ENCODE measurements around the gene POLR3H. TPM values are rescaled to one million over a fixed set of nuclear protein-coding genes. Genes with fewer than 3 reads are reported as not detected.
A peak's percentile ranks its signal among the peaks of the same experiment; 100 is the strongest.
"Not testable (repeated sequence)": the region's sequence is repeated elsewhere in the genome, so short reads cannot be mapped to it uniquely, and the experiment has no call there.

The POLR3H gene
- total RNA-seq, 1 experiment from 2014 or later: 26.6 TPM

DNA sequence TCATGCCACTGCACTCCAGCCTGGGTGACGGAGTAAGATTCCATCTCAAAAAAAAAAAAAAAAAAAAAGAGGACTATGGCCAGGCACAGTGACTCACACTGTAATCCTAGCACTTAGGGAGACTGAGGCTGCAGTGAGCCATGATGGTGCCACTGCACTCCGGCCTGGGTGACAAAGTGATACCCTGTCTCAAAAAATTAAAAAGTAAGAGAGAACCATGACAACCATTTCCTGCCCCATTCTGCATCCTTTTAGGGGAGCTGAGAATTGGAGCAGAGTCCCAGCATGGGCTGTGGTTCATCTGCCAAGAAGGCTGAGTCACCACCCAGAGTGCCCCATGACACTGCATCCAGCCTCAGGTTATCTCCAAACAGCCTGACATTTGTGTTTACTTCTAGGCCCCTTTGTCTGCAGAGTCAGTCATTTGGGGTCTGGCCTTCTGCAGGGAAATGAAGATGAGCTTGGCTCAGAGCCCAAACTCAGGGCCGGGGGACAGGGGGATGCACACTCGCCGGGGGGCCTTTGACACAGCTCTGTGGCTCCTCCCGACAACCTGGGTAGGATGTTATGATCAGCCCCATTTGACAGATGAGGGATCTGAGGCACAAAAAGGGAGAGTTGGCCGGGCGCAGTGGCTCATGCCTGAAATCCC lies 21.3 kb upstream of the POLR3H start:
- peak; percentile 91 for DNase-seq (ENCODE audit: low read depth)

DNA sequence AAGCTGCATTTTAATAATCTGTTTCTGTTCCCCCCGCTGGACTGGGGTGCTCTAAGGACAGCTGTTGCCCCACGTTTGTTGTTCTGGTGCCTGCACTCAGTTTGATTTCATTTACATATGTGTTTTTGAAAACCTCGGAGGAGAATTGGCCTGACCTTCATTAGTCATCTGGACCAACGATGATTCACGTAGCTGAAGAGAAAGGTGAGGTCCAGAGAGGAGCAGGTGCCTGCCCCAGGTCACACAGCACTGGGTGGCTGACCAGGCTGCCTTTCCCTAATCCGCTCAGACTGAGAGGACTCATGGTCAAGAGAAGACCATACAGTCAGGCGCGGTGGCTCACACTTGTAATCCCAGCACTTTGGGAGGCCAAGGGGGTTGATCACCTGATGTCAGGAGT lies 20.3 kb upstream of the POLR3H start:
- peak; percentile 47 for DNase-seq (ENCODE audit: low read depth)

GRCh38 chr22:41563051-41563711 lies 18.9 kb upstream of the POLR3H start:
- peak; percentile 94 for DNase-seq (ENCODE audit: low read depth)

DNA sequence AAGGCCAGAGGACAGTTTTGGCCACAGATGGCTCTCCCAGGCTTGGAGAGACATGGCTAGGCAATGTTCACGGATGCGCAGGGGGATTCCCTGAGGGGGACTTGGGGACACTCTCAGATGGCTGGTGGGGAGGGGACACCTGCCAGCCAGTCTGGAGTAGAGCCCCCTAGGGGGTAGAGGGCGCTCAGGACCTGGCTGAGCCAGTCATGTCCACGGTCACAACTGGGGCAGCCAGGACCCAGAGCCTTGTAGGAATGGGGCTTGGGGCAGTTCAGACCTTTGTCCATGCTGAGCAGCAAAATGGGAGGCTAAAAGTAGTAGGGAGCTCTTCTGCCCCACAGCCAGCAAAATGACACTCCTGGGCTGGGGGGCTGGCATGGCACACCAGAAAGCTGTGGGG lies 18.2 kb upstream of the POLR3H start:
- no peak for DNase-seq (ENCODE audit: low read depth)

DNA sequence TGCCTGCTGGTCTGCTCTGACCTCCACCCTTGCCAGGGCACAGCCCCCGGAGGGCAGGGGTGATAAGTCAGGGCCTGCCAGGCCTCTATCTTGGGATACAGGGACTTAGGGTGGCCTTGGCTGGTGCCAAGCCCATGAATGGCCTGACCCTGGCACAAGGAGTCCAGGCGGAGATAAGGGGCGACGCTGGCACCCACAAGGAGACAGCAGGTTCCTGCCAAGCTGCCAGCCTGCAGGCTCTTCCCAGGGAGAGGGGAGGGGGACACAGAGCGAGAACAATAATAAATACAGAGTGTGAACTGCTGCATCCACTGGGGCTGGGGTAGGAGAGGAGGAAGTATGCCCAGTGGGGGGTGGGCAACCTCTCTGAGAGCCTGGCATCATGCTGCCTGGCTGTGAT lies 17.5 kb upstream of the POLR3H start:
- no peak for DNase-seq (ENCODE audit: low read depth)

DNA sequence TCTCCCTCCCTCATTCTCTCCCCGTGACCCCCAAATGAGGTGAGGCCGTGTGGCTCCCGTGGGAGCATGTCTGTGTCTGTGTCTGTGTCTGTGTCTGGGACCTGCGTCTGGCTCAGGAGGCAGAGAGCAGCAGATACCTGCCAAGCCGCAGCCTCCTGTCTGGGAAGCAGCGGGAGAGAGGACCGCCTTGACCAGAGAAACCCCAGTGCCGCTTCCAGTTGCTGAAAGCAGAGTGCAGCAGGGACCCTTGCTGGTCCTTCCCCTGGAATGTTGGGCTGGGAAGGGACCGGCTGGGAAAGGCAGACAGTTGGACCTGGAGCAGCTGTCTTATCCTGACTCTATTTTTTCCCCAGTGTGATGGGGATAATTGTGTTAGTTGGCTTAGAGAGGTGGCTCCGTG lies 17.1 kb upstream of the POLR3H start:
- DNase-seq (ENCODE audit: low read depth): no peak

DNA sequence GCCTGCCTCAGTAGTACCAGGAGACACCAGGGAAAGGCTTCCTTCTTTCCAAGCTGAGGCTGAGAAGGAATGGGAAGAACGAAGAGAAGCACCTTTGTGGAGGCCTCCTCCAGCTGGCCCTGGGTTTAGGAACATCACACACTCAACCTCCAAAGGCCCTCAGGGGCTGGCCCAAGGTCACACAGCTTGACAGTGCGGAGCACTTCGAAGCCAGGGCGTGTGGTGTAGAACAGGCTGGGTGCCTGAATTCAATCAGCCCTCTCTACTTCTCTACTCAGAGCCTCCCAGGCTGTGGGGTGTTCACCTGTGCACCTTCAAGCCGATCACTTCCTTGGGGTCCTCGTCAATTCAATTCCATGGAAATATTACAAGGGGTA lies 15.8 kb upstream of the POLR3H start:
- no peak for DNase-seq (ENCODE audit: low read depth)

DNA sequence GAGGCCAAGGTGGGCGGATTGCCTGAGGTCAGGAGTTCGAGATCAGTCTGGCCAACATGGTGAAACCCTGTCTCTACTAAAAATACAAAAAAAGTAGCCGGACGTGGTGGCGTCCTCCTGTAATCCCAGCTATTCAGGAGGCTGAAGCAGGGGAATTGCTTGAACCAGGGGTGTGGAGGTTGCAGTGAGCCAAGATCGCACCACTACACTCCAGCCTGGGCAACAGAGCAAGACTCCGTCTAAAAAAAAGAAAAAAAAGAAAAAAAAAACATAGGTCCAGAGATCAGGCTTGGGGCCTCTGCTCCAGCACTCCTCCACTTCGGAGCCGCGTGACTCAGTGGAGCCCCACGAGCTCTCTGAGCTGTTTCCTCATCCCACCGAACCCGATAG lies 14.0 kb upstream of the POLR3H start:
- DNase-seq (ENCODE audit: low read depth): not testable (repeated sequence)

DNA sequence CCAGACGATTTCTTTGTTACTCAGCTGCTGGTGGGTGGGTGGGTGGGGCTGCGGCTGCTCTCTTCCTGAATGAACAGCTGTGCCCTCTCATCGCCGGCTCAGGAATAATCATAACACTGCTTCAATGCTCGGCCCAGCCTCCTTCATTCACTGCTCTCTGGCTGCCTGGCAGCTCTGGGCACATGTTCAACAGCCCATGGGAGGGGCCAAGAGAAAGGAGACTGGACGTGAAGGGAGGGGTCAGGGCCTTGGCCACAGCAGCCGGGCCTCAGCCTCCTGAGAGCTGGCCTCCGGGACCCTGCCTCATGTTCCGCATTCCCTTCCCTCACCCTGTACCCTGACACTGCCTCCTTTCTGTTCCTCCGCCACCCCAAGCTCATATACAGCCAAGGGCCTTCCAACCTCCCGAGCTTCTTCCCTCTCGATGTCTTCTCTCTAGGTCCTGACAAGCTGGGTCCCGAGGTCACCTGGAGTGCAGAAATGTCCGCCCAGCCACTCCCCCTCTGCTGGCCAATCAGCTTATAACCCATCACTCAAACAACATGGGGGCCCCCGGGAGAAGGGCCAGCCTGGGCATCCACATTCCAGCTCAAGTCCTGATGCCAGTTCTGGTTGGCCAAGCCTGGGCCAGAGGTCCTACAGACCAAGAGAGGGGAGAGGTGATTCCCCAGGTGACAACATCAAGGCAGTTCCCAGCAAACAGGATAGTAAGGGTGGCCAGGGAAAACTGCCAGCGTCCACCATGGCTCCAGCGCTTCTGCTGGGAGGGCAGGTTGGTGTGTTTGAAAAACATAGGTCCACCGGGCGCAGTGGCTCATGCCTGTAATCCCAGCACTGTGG lies 13.4 kb upstream of the POLR3H start:
- DNase-seq (ENCODE audit: low read depth): peak; percentile 72

DNA sequence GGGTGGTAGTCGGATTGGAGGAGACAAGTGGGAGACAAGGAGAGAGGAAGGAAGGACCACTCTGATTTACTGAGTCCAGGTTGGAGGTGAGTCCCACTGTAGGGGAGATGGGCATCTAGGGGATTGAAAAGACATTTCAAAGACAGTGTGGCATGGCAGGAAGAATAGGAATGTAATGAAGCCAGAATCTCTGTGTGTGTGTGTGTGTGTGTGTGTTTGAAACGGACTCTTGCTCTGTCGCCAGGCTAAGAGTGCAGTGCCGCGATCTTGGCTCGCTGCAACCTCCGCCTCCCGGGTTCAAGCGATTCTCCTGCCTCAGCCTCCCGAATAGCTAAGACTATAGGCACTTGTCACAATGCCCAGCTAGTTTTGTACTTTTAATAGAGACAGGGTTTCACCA lies 12.3 kb upstream of the POLR3H start:
- no peak for DNase-seq (ENCODE audit: low read depth)

DNA sequence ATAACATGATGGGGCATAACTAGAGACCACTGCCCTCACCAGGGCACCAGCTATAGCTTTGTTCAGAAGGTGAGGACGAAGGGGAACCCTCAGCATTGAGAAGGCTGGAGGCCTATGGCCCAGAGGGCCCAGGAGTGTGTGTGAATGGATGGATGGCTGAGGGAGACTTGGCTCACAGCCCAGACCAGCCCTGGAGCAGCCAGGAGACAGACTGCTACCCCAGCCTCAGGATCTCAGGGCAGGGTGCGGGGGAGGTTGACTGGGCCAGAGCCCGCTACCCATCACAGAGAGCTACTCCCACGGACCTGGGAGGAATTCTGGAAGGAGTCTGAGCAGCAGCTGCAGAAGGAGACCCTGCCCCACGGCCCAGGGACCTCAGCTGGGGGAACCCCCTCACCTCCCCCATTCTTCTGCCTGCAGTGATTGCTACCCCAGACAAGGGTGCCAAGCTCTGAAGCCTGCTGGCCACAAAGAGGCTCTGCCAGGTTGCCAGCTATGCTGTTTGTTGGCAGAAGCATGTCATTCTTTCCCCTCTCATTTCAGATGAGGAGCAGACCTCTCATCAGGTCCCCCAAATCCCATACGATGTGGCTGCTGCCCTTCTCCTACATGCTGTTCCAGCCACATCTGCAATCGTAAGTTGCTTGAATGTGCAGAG lies 11.2 kb upstream of the POLR3H start:
- no peak for DNase-seq (ENCODE audit: low read depth)

DNA sequence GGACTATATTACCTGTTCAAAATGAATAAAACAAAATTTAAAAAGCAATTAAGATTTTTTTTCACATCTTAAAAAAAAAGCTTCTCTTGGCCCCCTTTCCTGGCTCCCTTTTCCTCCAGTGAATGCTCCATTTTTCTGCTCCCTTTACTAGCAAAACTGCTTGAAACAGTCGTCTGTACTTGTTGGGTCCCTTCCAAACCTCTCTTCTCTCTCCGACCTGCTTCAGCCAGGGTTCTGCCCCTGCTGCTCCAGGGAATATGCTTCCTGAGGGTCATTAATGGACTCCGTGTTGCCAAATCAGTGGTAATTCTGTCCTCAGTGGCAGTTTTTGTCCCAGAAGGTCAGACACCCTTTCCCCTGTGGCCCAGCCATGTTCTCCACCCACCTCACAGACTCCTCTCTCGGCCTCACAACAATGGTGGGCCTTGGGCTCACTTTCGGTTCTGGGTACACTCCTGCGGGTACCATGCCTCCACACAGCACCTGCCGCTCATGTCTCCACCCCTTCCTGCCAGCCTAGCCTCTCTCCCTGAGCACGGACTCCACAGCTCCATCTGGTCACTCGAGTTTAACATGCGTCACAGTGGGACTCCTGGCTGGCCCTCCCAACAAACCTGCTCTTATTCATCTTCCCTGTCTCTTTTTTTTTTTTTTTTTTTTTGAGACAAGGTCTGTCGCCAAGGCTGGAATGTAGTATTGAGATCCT lies 7.8 kb upstream of the POLR3H start:
- DNase-seq (ENCODE audit: low read depth): no peak

GRCh38 chr22:41550952-41551491 lies 6.8 kb upstream of the POLR3H start:
- DNase-seq (ENCODE audit: low read depth): no peak

DNA sequence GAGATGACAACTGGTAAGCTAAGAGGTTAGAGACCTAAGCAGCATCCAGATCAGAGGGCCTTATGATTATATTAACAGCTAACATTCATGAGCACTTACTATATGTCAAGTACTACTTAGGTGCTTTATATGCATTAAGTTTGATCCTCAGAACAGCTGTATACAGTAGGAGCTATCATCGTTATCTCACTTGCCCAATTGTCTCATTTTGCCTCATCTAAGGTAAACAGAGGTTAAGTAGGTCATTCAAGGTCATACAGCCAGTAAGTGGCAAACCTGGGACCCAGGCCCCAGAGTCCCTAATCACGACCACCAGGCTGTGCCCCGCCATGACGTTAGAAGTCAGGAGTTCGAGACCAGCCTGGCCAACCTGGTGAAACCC lies 4.6 kb upstream of the POLR3H start:
- DNase-seq (ENCODE audit: low read depth): no peak

DNA sequence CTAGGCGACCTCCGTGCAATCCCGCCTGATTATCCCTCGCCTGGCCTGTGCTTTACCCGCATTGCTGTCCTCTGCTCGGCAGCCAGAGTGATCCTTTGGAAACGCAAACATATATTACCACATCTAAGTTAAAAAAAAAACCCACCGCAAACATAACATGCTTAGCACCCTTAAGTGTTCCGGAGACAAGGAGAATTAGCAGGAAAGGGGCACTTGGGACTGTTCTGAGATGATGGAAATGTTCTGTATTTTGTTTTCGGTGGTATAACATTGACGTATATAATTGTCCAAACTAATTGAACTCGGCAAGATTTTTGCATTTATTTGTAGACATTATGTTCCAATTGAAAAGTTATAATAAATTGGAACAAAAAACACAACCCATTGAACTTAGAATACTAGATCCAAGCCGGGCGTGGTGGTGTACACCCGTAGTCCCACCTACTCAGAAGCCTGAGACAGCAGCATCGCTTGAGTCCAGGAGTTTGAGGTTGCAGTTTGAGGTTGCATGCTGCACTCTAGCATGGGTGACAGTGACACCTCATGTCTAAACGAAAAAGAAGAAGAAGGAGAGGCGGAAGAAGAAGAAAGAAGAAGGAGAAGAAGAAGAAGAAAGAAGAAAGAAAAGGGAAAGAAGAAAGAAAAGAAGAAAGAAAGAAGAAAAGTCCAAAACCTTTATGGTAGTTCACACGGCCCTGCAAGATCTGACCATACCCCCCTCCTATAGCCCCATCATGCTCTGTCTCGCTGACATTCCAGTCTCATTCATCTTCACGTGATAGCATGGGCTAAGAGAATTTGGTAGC lies 604 bp upstream of the POLR3H start:
- peak; percentile 46 for DNase-seq (ENCODE audit: low read depth)

DNA sequence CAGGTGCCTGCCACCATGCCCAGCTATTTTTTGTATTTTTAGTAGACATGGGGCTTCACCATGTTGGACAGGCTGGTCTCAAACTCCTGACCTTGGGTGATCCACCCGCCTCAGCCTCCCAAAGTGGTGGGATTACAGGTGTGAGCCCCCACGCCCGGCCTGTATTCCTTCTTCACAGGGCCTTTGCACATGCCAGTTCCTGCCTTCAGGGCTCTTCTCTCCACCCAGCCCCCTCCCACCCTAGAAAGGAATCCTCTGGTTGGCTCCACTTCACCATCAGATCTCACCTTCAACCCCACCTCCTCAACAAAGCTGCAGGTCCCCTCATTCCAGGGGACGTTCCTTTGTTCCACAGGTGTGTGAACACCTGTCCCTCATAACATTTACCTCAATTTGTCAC lies 2.0 kb downstream of the POLR3H start:
- DNase-seq (ENCODE audit: low read depth): no peak

DNA sequence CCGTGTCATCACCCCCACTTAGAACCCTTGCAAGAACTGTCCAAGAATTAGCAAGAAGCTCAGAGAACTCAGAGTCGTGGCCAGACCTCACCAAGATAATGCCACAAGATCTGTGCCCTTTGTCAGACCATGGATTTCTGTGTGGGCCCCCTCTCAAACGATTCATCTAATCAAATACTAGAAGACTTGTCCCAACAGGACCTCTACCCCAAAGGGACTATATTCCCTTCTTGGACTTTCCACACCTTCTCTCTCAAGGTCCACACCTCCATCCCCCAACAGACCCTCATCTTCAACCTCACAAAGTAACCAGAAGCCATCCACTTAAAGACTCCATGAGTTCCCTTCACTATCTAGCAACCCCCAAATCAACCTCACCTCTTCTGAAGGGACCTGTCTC lies 2.8 kb downstream of the POLR3H start:
- DNase-seq (ENCODE audit: low read depth): no peak

DNA sequence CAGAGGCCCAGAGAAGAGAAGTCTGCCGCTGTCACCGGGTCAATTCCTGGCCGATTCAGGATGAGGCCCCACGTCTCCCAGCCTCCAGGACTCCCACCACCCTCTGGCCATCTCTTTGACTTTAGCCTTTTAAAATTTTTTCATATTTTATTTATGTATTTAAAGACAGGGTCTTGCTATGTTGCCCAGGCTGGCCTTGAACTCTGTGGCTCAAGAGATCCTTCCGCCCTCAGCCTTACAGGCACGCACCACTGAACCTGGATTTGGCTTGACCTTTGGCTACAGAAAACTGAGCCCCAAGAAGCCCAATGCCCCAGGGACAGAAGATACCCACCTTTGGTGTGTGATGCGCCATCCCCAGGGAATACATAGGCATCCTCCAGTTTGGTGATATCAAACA lies 3.9 kb downstream of the POLR3H start:
- no peak for DNase-seq (ENCODE audit: low read depth)

DNA sequence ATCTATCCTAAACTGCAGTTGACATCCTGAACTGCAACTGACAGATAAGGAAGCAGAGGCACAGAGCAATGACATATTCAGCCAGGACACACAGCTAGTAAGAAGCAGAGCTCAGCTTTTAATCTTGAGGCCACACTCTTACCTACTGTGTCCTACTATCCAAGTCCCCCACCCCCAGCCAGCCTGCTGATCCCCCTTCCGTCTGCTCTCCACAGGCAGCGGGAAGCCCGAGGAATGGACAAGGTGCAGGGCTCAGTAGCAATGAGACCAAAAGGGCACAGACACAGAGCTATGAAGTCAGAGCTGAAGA lies 4.3 kb downstream of the POLR3H start:
- no peak for DNase-seq (ENCODE audit: low read depth)
